HG03558 (cell line): Measurements from ENCODE around the gene CARD10.
"Not testable (repeated sequence)": the region's sequence is repeated elsewhere in the genome, so short reads cannot be mapped to it uniquely, and the experiment has no call there.

Experiments
- ATAC-seq: cut with Tn5 transposase; IDR thresholded peaks from one replicate; pipeline ENCODE4 v1.9.1; 2021; ENCODE audit warnings: moderate number of reproducible peaks; ENCODE audit not compliant: unreplicated experiment; ENCODE audit errors: extremely low read depth

The CARD10 gene

GRCh38 chr22:37529652-37530345 lies 10.6 kb upstream of the CARD10 start:
- ATAC-seq, result no peak

GRCh38 chr22:37527952-37528351 lies 8.7 kb upstream of the CARD10 start:
- not testable (repeated sequence) for ATAC-seq

- ATAC-seq, result not testable (repeated sequence)
These were observed 8.0 kb upstream of the CARD10 start for GRCh38 chr22:37527081-37527752.

GRCh38 chr22:37526376-37526775 lies 7.2 kb upstream of the CARD10 start:
- no peak for ATAC-seq

- ATAC-seq, result no peak
These were observed 6.6 kb upstream of the CARD10 start for GRCh38 chr22:37525746-37526350.

GRCh38 chr22:37525073-37525745 lies 6.0 kb upstream of the CARD10 start:
- no peak for ATAC-seq

- no peak for ATAC-seq
These were observed 3.3 kb upstream of the CARD10 start for GRCh38 chr22:37522482-37522881.

GRCh38 chr22:37521236-37521739 lies 2.1 kb upstream of the CARD10 start:
- ATAC-seq, result no peak

- no peak for ATAC-seq
These were observed 1.6 kb upstream of the CARD10 start for GRCh38 chr22:37520776-37521191.

- ATAC-seq, result no peak
These were observed 527 bp downstream of the CARD10 start for GRCh38 chr22:37518509-37519267.

- ATAC-seq, result no peak
These were observed 1.3 kb downstream of the CARD10 start for GRCh38 chr22:37517826-37518450.

GRCh38 chr22:37516456-37516855 lies 2.8 kb downstream of the CARD10 start:
- ATAC-seq, result no peak

GRCh38 chr22:37515901-37516300 lies 3.3 kb downstream of the CARD10 start:
- no peak for ATAC-seq

GRCh38 chr22:37514526-37515051 lies 4.6 kb downstream of the CARD10 start:
- no peak for ATAC-seq

GRCh38 chr22:37511395-37512104 lies 7.7 kb downstream of the CARD10 start:
- no peak for ATAC-seq

- no peak for ATAC-seq
These were observed 9.1 kb downstream of the CARD10 start for GRCh38 chr22:37510091-37510490.

GRCh38 chr22:37509059-37509860 lies 10.0 kb downstream of the CARD10 start:
- ATAC-seq, result no peak

GRCh38 chr22:37508431-37508992 lies 10.7 kb downstream of the CARD10 start:
- no peak for ATAC-seq
